ENCODE results near the gene MYO5B. TPM values are rescaled to one million over a fixed set of nuclear protein-coding genes. Genes with fewer than 3 reads are reported as not detected.
"Not testable (repeated sequence)": the region's sequence is repeated elsewhere in the genome, so short reads cannot be mapped to it uniquely, and the experiment has no call there.

Gene MYO5B
- total RNA-seq, 4 donors from 2014 or later, result 0.05 to 0.60 (median 0.35) TPM

GRCh38 chr18:49839012-49839411 is 355.9 kb downstream of the MYO5B start:
- intact Hi-C loops (cut with DNase I; ENCODE audit: low total_unique reads) (no loop called here), in situ Hi-C loops (cut with MboI; ENCODE audit: low sequenced_read_pairs in 4 of 4) (no loop called here)
- Histone ChIP-seq H3K9me3 (no peaks in the 10 kb centered on the region), H3K4me3 (no peak overlapping the region), H3K27ac (no peak overlapping the region), H3K27me3 (no peaks in the 10 kb centered on the region), H3K4me1 (peaks cover 2 to 6% of the 10 kb centered on the region in 2 donors), H3K36me3 (no peaks in the 10 kb centered on the region)
- no peak for ATAC-seq
- DNase-seq, result no peak
- TF ChIP-seq POLR2A (IDR thresholded peaks at IDR 0.05), result no peak
- TF ChIP-seq CTCF (IDR thresholded peaks at IDR 0.05 in 4 of 5, conservative IDR thresholded peaks at IDR 0.05 in 1 of 5), result no peak

- Histone ChIP-seq H3K27me3 (no peaks in the 10 kb centered on the region), H3K9me3 (no peaks in the 10 kb centered on the region), H3K4me1 (no peaks in the 10 kb centered on the region), H3K36me3 (no peaks in the 10 kb centered on the region), H3K4me3 (no peak overlapping the region), H3K27ac (no peak overlapping the region)
- ATAC-seq, result no peak
- in situ Hi-C loops (cut with MboI; ENCODE audit: low sequenced_read_pairs in 4 of 4), result no loop called here
- DNase-seq, result no peak
- intact Hi-C loops (cut with DNase I; ENCODE audit: low total_unique reads), result no loop called here
- TF ChIP-seq CTCF (IDR thresholded peaks at IDR 0.05 in 4 of 5, conservative IDR thresholded peaks at IDR 0.05 in 1 of 5) (no peak), POLR2A (IDR thresholded peaks at IDR 0.05) (no peak)
These were observed 356.6 kb downstream of the MYO5B start for GRCh38 chr18:49838381-49838780.

GRCh38 chr18:49837889-49838288 is 357.1 kb downstream of the MYO5B start:
- no peaks in the 10 kb centered on the region for H3K36me3 ChIP-seq
- TF ChIP-seq POLR2A (IDR thresholded peaks at IDR 0.05), result no peak
- TF ChIP-seq CTCF (IDR thresholded peaks at IDR 0.05 in 4 of 5, conservative IDR thresholded peaks at IDR 0.05 in 1 of 5), result no peak
- H3K9me3 ChIP-seq, result no peaks in the 10 kb centered on the region
- no peak overlapping the region for H3K27ac ChIP-seq
- in situ Hi-C loops (cut with MboI; ENCODE audit: low sequenced_read_pairs in 4 of 4), result no loop called here
- no peaks in the 10 kb centered on the region for H3K4me1 ChIP-seq
- intact Hi-C loops (cut with DNase I; ENCODE audit: low total_unique reads), result no loop called here
- ATAC-seq, result no peak
- H3K4me3 ChIP-seq, result no peak overlapping the region
- DNase-seq, result no peak
- H3K27me3 ChIP-seq, result no peaks in the 10 kb centered on the region

- H3K27me3 ChIP-seq; in situ Hi-C loops (cut with MboI; ENCODE audit: low sequenced_read_pairs in 4 of 4); H3K4me1 ChIP-seq; DNase-seq; H3K27ac ChIP-seq; H3K9me3 ChIP-seq; intact Hi-C loops (cut with DNase I; ENCODE audit: low total_unique reads); ATAC-seq; H3K4me3 ChIP-seq; H3K36me3 ChIP-seq: not testable (repeated sequence)
These were observed 357.6 kb downstream of the MYO5B start for GRCh38 chr18:49837316-49837835.

GRCh38 chr18:49835405-49835804 is 359.5 kb downstream of the MYO5B start:
- Histone ChIP-seq H3K27ac (no peak overlapping the region), H3K27me3 (no peaks in the 10 kb centered on the region), H3K9me3 (no peaks in the 10 kb centered on the region), H3K36me3 (no peaks in the 10 kb centered on the region), H3K4me3 (no peak overlapping the region), H3K4me1 (no peaks in the 10 kb centered on the region)
- TF ChIP-seq CTCF (IDR thresholded peaks at IDR 0.05 in 4 of 5, conservative IDR thresholded peaks at IDR 0.05 in 1 of 5) (no peak), POLR2A (IDR thresholded peaks at IDR 0.05) (no peak)
- in situ Hi-C loops (cut with MboI; ENCODE audit: low sequenced_read_pairs in 4 of 4), result no loop called here
- DNase-seq (no peak), ATAC-seq (no peak)
- intact Hi-C loops (cut with DNase I; ENCODE audit: low total_unique reads), result no loop called here
